Stimulated activated CD4-positive, alpha-beta T cell treated with anti-CD3 and anti-CD28 coated beads, Interleukin-2, amount 100 ng/mL, for 4 hours (primary cell): ENCODE measurements around the gene CD59.
"Not testable (repeated sequence)": the region's sequence is repeated elsewhere in the genome, so short reads cannot be mapped to it uniquely, and the experiment has no call there.

Experiments
- DNase-seq: peaks from one replicate; pipeline ENCODE4 v3.0.0-alpha.2; 2020; ENCODE audit warnings: low read depth

The CD59 gene

GRCh38 chr11:33665350-33666106 is 70.7 kb downstream of the CD59 start:
- DNase-seq = no peak

- DNase-seq = no peak
Observed at GRCh38 chr11:33664827-33665226, 71.4 kb downstream of the CD59 start.

- DNase-seq = no peak
Observed at GRCh38 chr11:33664166-33664565, 72.1 kb downstream of the CD59 start.

GRCh38 chr11:33663121-33663520 is 73.1 kb downstream of the CD59 start:
- DNase-seq = no peak

- not testable (repeated sequence) for DNase-seq
Observed at GRCh38 chr11:33661526-33661925, 74.7 kb downstream of the CD59 start.

GRCh38 chr11:33660962-33661361 is 75.3 kb downstream of the CD59 start:
- no peak for DNase-seq

- DNase-seq = no peak
Observed at GRCh38 chr11:33659370-33660139, 76.7 kb downstream of the CD59 start.

GRCh38 chr11:33658195-33658900 is 77.9 kb downstream of the CD59 start:
- no peak for DNase-seq

GRCh38 chr11:33657757-33658156 is 78.5 kb downstream of the CD59 start:
- no peak for DNase-seq

- no peak for DNase-seq
Observed at GRCh38 chr11:33656768-33657167, 79.5 kb downstream of the CD59 start.

GRCh38 chr11:33655842-33656600 is 80.2 kb downstream of the CD59 start:
- no peak for DNase-seq

GRCh38 chr11:33654594-33654993 is 81.6 kb downstream of the CD59 start:
- no peak for DNase-seq
